DND-41 (cell line): Measurements from ENCODE around the gene DCAF8L2.

ENCODE experiments used
- ATAC-seq: fragments of 200-7000 bp; cut with Tn5 transposase; 3 replicates; pipeline ENCODE4 v1.9.1; 2021; ENCODE audit warnings: low read depth; ENCODE audit not compliant: insufficient read depth
- DNase-seq: peaks from one replicate; pipeline ENCODE4 v3.0.0-alpha.2; 2020
- H2AFZ ChIP-seq: 2 replicates; pipeline ENCODE4 v1.6.0; 2012; ENCODE audit warnings: low read depth, low read length
- H3K27ac ChIP-seq: 2 replicates; pipeline ENCODE4 v1.5.1; 2012; ENCODE audit warnings: low read length, inconsistent platforms
- H3K27me3 ChIP-seq: fragments of 200-600 bp; sonication (generic); 2 replicates; pipeline ENCODE4 v1.6.0; 2012; ENCODE audit warnings: low read length, mild to moderate bottlenecking, inconsistent platforms; ENCODE audit not compliant: insufficient read depth, poor library complexity
- H3K36me3 ChIP-seq: 2 replicates; pipeline ENCODE4 v1.5.1; 2012; ENCODE audit warnings: low read length, inconsistent platforms; ENCODE audit not compliant: insufficient read depth
- H3K4me1 ChIP-seq: 2 replicates; pipeline ENCODE4 v1.5.1; 2012; ENCODE audit warnings: mild to moderate bottlenecking, low read length; ENCODE audit not compliant: insufficient read depth
- H3K4me2 ChIP-seq: 2 replicates; pipeline ENCODE4 v1.6.0; 2012; ENCODE audit warnings: mild to moderate bottlenecking, moderate library complexity, low read length, inconsistent platforms; ENCODE audit not compliant: insufficient read depth
- H3K4me3 ChIP-seq, 2 experiments: fragments of 200-600 bp in 1 of 2; shearing (Covaris generic) in 1 of 2; 2 replicates each; pipeline ENCODE4 v1.5.1; 2012 to 2016; ENCODE audit warnings: inconsistent platforms in 2 of 2, low read length in 2 of 2, mild to moderate bottlenecking in 2 of 2, low read depth in 1 of 2, moderate library complexity in 1 of 2
- H3K79me2 ChIP-seq: 2 replicates; pipeline ENCODE4 v1.6.0; 2012; ENCODE audit warnings: low read length, inconsistent platforms; ENCODE audit not compliant: insufficient read depth
- H3K9ac ChIP-seq: 2 replicates; pipeline ENCODE4 v1.6.0; 2012; ENCODE audit warnings: low read depth, mild to moderate bottlenecking, inconsistent platforms, low read length, moderate library complexity
- H3K9me3 ChIP-seq: 2 replicates; pipeline ENCODE4 v1.5.1; 2012; ENCODE audit warnings: low read length, moderate library complexity, mild to moderate bottlenecking, inconsistent platforms; ENCODE audit not compliant: insufficient read depth, severe bottlenecking
- H4K20me1 ChIP-seq: 2 replicates; pipeline ENCODE4 v1.6.0; 2012; ENCODE audit warnings: low read length; ENCODE audit not compliant: insufficient read depth
- CTCF ChIP-seq: IDR thresholded peaks from 2 replicates; pipeline ENCODE4 v1.5.1; 2012; ENCODE audit warnings: borderline replicate concordance, low read length, moderate library complexity, mild to moderate bottlenecking; ENCODE audit not compliant: poor library complexity, severe bottlenecking; ENCODE audit errors: extremely low read depth
- EZH2 ChIP-seq: IDR thresholded peaks from 3 replicates; pipeline ENCODE4 v1.6.1; 2012; ENCODE audit warnings: borderline replicate concordance, low read depth, mild to moderate bottlenecking, moderate library complexity, low read length, inconsistent platforms; ENCODE audit not compliant: severe bottlenecking

Gene DCAF8L2

DNA sequence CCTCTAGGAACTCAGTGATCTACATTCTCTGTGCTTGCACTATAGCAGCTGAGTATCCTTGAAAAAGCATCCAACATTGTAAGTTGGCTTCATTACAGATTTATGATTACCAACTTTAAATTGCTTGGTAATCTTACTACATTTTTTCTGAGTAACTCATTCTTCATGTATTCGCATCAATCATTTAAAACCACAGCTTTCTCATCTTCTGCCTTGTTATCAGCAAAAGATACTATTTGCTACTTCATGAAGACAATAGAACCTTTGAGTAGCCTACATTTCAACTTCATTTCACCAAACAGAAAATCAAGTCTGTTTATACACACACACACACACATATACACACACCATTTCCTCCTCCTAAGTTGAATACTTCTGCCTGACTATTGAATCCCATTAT lies 6.2 kb upstream of the DCAF8L2 start:
- Histone ChIP-seq H3K4me3 (no peak overlapping the region), H2AFZ (no peak overlapping the region), H3K27ac (no peak overlapping the region), H4K20me1 (no peaks in the 10 kb centered on the region), H3K36me3 (no peaks in the 10 kb centered on the region), H3K4me1 (no peaks in the 10 kb centered on the region), H3K79me2 (no peaks in the 10 kb centered on the region), H3K9ac (no peak overlapping the region), H3K27me3 (no peaks in the 10 kb centered on the region), H3K9me3 (no peaks in the 10 kb centered on the region), H3K4me2 (no peak overlapping the region)
- TF ChIP-seq CTCF (no peak), EZH2 (no peak)
- no peak for DNase-seq
- ATAC-seq = no peak

- Histone ChIP-seq H3K4me1 (no peaks in the 10 kb centered on the region), H3K9me3 (no peaks in the 10 kb centered on the region), H3K36me3 (no peaks in the 10 kb centered on the region), H3K27me3 (no peaks in the 10 kb centered on the region), H3K9ac (no peak overlapping the region), H3K27ac (no peak overlapping the region), H4K20me1 (no peaks in the 10 kb centered on the region), H3K79me2 (no peaks in the 10 kb centered on the region), H3K4me3 (no peak overlapping the region), H2AFZ (no peak overlapping the region), H3K4me2 (no peak overlapping the region)
- no peak for TF ChIP-seq CTCF
- TF ChIP-seq EZH2 = no peak
- DNase-seq (no peak), ATAC-seq (no peak)
Measured at GRCh38 chrX:27591938-27592337, 1.8 kb downstream of the DCAF8L2 start.

GRCh38 chrX:27597508-27597907 lies 7.4 kb downstream of the DCAF8L2 start:
- H3K9me3 ChIP-seq = no peaks in the 10 kb centered on the region
- H3K79me2 ChIP-seq = no peaks in the 10 kb centered on the region
- ATAC-seq (no peak), DNase-seq (no peak)
- no peak for TF ChIP-seq CTCF
- H3K4me2 ChIP-seq = no peak overlapping the region
- H3K27me3 ChIP-seq = no peaks in the 10 kb centered on the region
- H3K36me3 ChIP-seq = no peaks in the 10 kb centered on the region
- H4K20me1 ChIP-seq = no peaks in the 10 kb centered on the region
- H3K4me1 ChIP-seq = no peaks in the 10 kb centered on the region
- no peak overlapping the region for H3K4me3 ChIP-seq
- no peak overlapping the region for H3K27ac ChIP-seq
- H3K9ac ChIP-seq = no peak overlapping the region
- H2AFZ ChIP-seq = no peak overlapping the region

- no peaks in the 10 kb centered on the region for H3K4me1 ChIP-seq
- no peaks in the 10 kb centered on the region for H4K20me1 ChIP-seq
- H3K9me3 ChIP-seq = no peaks in the 10 kb centered on the region
- H3K4me3 ChIP-seq = no peak overlapping the region
- H3K27ac ChIP-seq = no peak overlapping the region
- no peak overlapping the region for H3K9ac ChIP-seq
- H2AFZ ChIP-seq = no peak overlapping the region
- H3K79me2 ChIP-seq = no peaks in the 10 kb centered on the region
- TF ChIP-seq CTCF (no peak), EZH2 (no peak)
- H3K4me2 ChIP-seq = no peak overlapping the region
- no peaks in the 10 kb centered on the region for H3K36me3 ChIP-seq
- no peak for ATAC-seq
- no peak for DNase-seq
- no peaks in the 10 kb centered on the region for H3K27me3 ChIP-seq
Measured at GRCh38 chrX:27598312-27598711, 8.2 kb downstream of the DCAF8L2 start.
